ENCODE data around the gene RASD2.

RASD2 gene

DNA sequence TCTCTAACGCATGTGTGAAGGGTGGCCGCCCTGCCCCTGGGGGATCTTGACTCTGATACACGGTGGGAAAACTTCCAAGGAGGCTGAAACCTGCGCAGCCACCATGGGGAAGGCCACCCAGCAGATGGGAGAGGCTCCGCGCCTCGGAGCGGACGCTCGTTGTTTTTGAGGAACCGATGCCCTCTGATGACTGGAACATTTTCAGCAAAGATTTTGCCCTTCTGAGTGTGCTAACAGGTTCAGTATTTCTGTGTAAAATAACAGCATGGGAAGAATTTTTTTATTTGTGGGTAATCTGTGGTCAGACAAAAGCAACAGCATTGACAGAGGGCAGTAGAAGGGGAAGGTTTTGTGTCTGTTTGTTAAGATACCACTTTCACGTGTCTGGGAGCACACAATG, 59.8 kb downstream of the RASD2 start:
- H3K4me3 ChIP-seq (ENCODE audit: low read depth, low read length), result no peak overlapping the region

DNA sequence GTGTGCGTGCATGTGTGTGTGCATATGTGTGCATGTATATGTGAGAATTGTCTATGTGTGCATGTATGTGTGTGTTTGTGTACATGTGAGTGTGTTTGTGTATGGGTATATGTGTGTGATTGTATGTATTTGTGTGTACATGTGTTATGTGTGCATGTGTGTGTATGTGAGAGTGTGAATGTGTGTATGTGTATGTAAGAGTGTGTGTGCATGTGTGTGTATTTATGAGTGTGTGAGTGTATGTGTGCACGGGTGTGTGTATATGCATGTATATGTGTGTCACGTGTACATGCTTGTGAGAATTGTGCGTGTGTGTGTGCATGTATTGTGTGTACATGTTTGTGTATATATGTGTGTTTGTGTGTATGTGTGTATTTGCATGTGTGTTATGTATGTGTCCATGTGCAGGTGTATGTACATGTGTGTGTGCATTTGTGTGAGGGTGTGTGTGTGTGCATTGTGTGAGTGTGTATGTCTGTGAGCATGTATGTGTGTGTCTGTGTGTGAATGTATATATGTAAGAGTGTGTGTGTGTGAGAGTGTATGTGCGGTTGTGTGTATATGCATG, 60.5 kb downstream of the RASD2 start:
- no peak overlapping the region for H3K4me3 ChIP-seq (ENCODE audit: low read depth, low read length)

DNA sequence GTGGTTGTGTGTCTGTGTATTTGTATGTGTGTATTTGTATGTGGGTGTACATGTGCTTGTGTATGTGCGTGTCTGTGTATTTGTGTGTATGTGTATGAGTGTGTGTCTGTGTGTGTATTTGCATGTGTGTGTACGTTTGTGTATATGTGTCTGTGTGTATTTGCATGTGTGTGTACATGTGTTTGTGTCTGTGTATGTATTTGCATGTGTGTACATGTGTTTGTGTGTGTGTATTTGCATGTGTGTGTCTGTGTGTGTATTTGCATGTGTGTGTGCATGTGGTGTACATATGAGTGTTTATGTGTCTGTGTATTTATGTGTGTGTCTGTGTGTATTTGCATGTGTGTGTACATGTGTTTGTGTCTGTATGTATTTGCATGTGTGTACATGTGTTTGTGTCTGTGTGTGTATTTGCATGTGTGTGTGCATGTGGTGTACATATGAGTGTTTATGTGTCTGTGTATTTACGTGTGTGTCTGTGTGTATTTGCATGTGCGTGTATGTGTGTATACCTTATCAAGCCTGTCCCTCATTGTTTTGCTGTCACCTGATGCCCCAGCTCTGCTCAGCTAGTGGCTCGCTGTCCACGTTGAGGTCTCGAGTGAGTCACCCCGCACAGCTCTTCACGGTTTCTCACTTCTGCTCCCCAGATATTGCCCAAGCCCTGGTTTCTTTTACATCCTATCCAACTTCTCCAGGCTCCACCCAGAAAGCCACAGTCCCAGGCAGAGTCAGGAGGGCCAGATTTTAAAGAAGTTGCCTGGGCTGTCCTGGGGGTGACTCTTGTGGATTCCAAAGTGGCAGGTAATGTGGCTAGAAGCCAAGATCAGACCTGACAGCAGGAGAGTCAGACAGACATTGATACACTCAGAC, 61.3 kb downstream of the RASD2 start:
- H3K4me3 ChIP-seq (ENCODE audit: low read depth, low read length), result no peak overlapping the region

Measured in iPS-11a (cell line).